Activated CD4-positive, CD25-positive, alpha-beta regulatory T cell treated with anti-CD3 and anti-CD28 coated beads, Interleukin-2, amount 50 U/mL, for 72 hours (primary cell): Measurements from ENCODE around the gene LAMA5.
"Not testable (repeated sequence)": the region's sequence is repeated elsewhere in the genome, so short reads cannot be mapped to it uniquely, and the experiment has no call there.

Experiments
- DNase-seq: peaks from one replicate; pipeline ENCODE4 v3.0.0; 2021

Gene LAMA5

GRCh38 chr20:62388839-62389600 is 21.9 kb upstream of the LAMA5 start:
- DNase-seq: no peak

- DNase-seq: no peak
Observed at GRCh38 chr20:62387933-62388635, 21.0 kb upstream of the LAMA5 start.

- DNase-seq: no peak
Observed at GRCh38 chr20:62387219-62387913, 20.3 kb upstream of the LAMA5 start.

GRCh38 chr20:62386383-62387218 is 19.5 kb upstream of the LAMA5 start, which contains the start of gene RPS21:
RPS21 (plus strand) TSS chr20:62387103; CDS start chr20:62387339, 236 bp downstream.
- DNase-seq: peak; percentile 92

GRCh38 chr20:62382306-62383198 is 15.4 kb upstream of the LAMA5 start:
- peak; percentile 72 for DNase-seq

- DNase-seq: no peak
Observed at GRCh38 chr20:62381842-62382241, 14.7 kb upstream of the LAMA5 start.

- DNase-seq: no peak
Observed at GRCh38 chr20:62381202-62381797, 14.2 kb upstream of the LAMA5 start.

- DNase-seq: no peak
Observed at GRCh38 chr20:62378215-62378614, 11.1 kb upstream of the LAMA5 start.

GRCh38 chr20:62377615-62378178 is 10.6 kb upstream of the LAMA5 start:
- DNase-seq: no peak

- no peak for DNase-seq
Observed at GRCh38 chr20:62377064-62377461, 10.0 kb upstream of the LAMA5 start.

GRCh38 chr20:62376112-62377063 is 9.3 kb upstream of the LAMA5 start:
- no peak for DNase-seq

GRCh38 chr20:62374331-62375152 is 7.4 kb upstream of the LAMA5 start:
- no peak for DNase-seq

GRCh38 chr20:62373631-62374179 is 6.6 kb upstream of the LAMA5 start:
- not testable (repeated sequence) for DNase-seq

GRCh38 chr20:62372042-62372993 is 5.2 kb upstream of the LAMA5 start:
- no peak for DNase-seq

- DNase-seq: no peak
Observed at GRCh38 chr20:62371588-62372041, 4.5 kb upstream of the LAMA5 start.

GRCh38 chr20:62370807-62371587 is 3.9 kb upstream of the LAMA5 start:
- no peak for DNase-seq
